Mesendoderm (in vitro differentiated cells): ENCODE results near the gene PXMP4.

Source experiments
- DNase-seq: peaks from one replicate; pipeline ENCODE4 v3.0.0; 2013
- H2AK5ac ChIP-seq: 2 replicates; pipeline ENCODE4 v1.6.1; 2013; ENCODE audit warnings: low read length, inconsistent platforms
- H2BK120ac ChIP-seq: 2 replicates; pipeline ENCODE4 v1.6.1; 2013; ENCODE audit warnings: low read depth, mild to moderate bottlenecking, low read length, moderate library complexity, mixed read lengths
- H2BK15ac ChIP-seq: replicated peaks from 2 replicates; pipeline ENCODE4 v1.6.1; 2013; ENCODE audit warnings: low read depth, mild to moderate bottlenecking, moderate library complexity
- H2BK5ac ChIP-seq: 2 replicates; pipeline ENCODE4 v1.6.1; 2013; ENCODE audit warnings: low read length, inconsistent platforms
- H3K18ac ChIP-seq: 2 replicates; pipeline ENCODE4 v1.6.1; 2013; ENCODE audit warnings: mild to moderate bottlenecking, low read length, mixed read lengths
- H3K23ac ChIP-seq: one replicate; pipeline ENCODE4 v1.6.1; 2013; ENCODE audit warnings: low read length
- H3K27ac ChIP-seq: 2 replicates; pipeline ENCODE4 v1.5.1; 2013; ENCODE audit warnings: low read depth, mild to moderate bottlenecking, inconsistent platforms, low read length, moderate library complexity
- H3K27me3 ChIP-seq: 2 replicates; pipeline ENCODE4 v1.6.1; 2013; ENCODE audit warnings: low read length, control low read depth, mild to moderate bottlenecking, inconsistent platforms; ENCODE audit not compliant: insufficient read depth, poor library complexity
- H3K36me3 ChIP-seq: 2 replicates; pipeline ENCODE4 v1.6.1; 2013; ENCODE audit warnings: low read length, inconsistent platforms; ENCODE audit not compliant: control insufficient read depth, insufficient read depth
- H3K4ac ChIP-seq: one replicate; pipeline ENCODE4 v1.6.1; 2013; ENCODE audit warnings: low read depth, mild to moderate bottlenecking, low read length, moderate library complexity
- H3K4me1 ChIP-seq: 2 replicates; pipeline ENCODE4 v1.6.1; 2013; ENCODE audit warnings: low read depth, low read length, inconsistent platforms; ENCODE audit not compliant: control insufficient read depth
- H3K4me2 ChIP-seq: 2 replicates; pipeline ENCODE4 v1.6.1; 2013; ENCODE audit warnings: low read length
- H3K4me3 ChIP-seq: 2 replicates; pipeline ENCODE4 v1.5.1; 2013; ENCODE audit warnings: mild to moderate bottlenecking, low read length
- H3K56ac ChIP-seq: one replicate; pipeline ENCODE4 v1.6.1; 2013; ENCODE audit warnings: low read length
- H3K79me1 ChIP-seq: 2 replicates; pipeline ENCODE4 v1.6.1; 2013; ENCODE audit warnings: low read length, inconsistent platforms
- H3K79me2 ChIP-seq: 2 replicates; pipeline ENCODE4 v1.6.1; 2013; ENCODE audit warnings: mild to moderate bottlenecking, low read length; ENCODE audit not compliant: control insufficient read depth, insufficient read depth
- H3K9ac ChIP-seq: 2 replicates; pipeline ENCODE4 v1.6.1; 2013; ENCODE audit warnings: low read length, inconsistent platforms
- H4K5ac ChIP-seq: one replicate; pipeline ENCODE4 v1.6.1; 2013; ENCODE audit warnings: low read length
- H4K8ac ChIP-seq: one replicate; pipeline ENCODE4 v1.6.1; 2013; ENCODE audit warnings: low read depth, mild to moderate bottlenecking, control low read depth, low read length, moderate library complexity
- WGBS: extraction: QIAGEN DNeasy Blood & Tissue Kit; methylation state at CpG from one replicate; pipeline ENCODE4 v1.1.7; 2013; ENCODE audit warnings: low lambda C conversion rate, missing lambda C conversion rate; ENCODE audit not compliant: insufficient coverage; ENCODE audit errors: extremely low coverage; 5-methylcytosine and 5-hydroxymethylcytosine counted together

The PXMP4 gene

DNA sequence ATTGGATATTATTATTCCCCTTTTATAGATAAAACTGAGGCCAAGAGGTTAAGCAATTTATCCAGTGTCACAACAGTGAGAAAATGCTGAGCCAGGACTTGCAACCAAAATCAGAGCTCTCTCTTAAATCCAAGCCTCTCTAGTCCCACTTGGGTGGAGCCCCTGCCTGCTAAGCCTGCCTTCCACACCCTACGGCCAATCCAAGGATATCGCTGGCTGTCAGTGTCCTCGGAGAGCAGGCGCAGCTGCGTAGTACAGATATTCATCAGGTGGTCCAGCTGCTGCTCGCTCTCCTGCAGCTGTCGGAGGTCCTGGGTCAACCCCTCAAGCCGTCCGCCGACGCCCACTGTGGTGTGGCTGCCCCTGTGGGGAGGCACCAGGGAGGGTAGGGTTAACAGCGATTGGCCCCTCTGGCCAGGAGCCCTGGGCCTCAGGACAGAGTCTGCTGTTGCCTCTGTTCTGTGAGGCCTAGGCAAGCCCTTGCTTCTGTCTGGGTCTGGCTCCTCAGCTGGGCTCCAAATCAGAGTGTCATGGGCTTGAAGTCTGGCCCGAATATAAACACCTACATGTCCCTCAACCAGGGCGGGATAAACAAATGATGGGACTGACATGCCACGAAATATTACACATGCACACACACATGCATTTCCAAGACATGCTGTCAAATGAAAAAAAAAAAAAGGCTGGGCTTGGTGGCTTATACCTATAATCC is 42.0 kb downstream of the PXMP4 start:
- peaks cover 4% of the 10 kb centered on the region for H3K36me3 ChIP-seq
- no peak overlapping the region for H3K23ac ChIP-seq
- peaks cover 19% of the 10 kb centered on the region for H3K79me1 ChIP-seq
- no CpG with 5 or more reads among the region's 15 CpGs for WGBS
- no peak overlapping the region for H3K27ac ChIP-seq
- no peak overlapping the region for H3K4me2 ChIP-seq
- no peak overlapping the region for H2BK15ac ChIP-seq
- no peak overlapping the region for H4K5ac ChIP-seq
- H3K4ac ChIP-seq: no peak overlapping the region
- DNase-seq: no peak
- H2BK120ac ChIP-seq: no peak overlapping the region
- H3K4me3 ChIP-seq: no peak overlapping the region
- H3K9ac ChIP-seq: no peak overlapping the region
- H2BK5ac ChIP-seq: no peak overlapping the region
- no peak overlapping the region for H3K18ac ChIP-seq
- H3K79me2 ChIP-seq: peaks cover 13% of the 10 kb centered on the region
- H3K27me3 ChIP-seq: no peaks in the 10 kb centered on the region
- peaks cover 6% of the 10 kb centered on the region for H3K4me1 ChIP-seq
- H2AK5ac ChIP-seq: no peak overlapping the region
- H3K56ac ChIP-seq: no peak overlapping the region
- H4K8ac ChIP-seq: no peak overlapping the region

DNA sequence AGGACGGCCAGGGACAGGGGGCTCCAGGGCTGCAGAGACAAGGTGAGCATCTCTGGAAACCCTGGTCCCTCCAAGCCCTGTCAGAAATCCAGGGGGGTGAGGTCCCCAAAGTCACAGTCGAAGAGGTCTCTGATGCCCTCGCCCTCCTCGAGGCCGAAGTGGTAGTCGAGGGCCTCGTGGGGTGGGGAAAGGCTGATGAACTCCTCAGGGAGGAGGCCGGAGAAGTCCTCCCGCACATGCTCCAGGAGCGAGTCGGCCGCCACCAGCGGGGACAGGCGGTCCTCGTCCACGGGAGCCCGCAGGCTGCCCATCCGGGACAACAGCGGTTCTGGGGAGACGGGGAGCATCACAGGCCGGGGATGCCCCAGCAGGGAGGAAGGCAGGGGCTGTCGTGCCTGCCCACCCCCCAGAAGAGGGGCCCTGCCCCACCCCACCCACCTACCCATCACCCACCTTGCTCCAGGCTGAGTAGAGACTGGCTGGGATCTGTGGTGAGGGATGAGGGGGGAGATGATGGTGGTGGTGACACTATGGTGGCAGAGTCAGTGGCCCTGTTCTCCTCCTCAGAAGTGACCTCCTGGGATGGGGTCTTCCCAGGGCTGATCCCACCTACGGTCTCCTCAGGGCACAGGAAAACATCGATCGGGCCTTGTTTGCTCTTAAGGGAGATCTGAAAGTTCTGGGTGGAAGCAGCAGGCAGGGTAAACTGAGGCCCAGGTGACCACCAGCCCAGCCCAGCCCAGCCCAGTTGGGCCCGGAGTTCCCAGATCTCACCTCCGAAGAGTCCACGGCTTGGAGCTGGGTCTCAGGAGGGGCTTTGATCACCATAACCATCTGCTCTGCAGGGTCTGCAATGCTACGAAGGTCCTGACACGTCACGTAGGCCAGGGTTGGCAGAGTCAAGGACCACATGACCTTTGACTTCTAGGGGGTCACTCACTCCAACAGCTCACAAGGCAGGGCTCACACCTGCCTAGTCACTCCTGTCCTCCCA is 43.2 kb downstream of the PXMP4 start:
- no peak for DNase-seq
- Histone ChIP-seq H3K79me1 (peaks cover 14% of the 10 kb centered on the region), H3K27me3 (no peaks in the 10 kb centered on the region), H3K23ac (no peak overlapping the region), H3K4me1 (peaks cover 10% of the 10 kb centered on the region), H2BK120ac (no peak overlapping the region), H4K8ac (no peak overlapping the region), H3K4me3 (no peak overlapping the region), H3K36me3 (peaks cover 4% of the 10 kb centered on the region), H2BK15ac (no peak overlapping the region), H3K9ac (no peak overlapping the region), H3K27ac (no peak overlapping the region), H2BK5ac (no peak overlapping the region), H3K79me2 (peaks cover 8% of the 10 kb centered on the region), H3K4ac (no peak overlapping the region), H3K18ac (no peak overlapping the region), H2AK5ac (no peak overlapping the region), H3K4me2 (no peak overlapping the region), H3K56ac (no peak overlapping the region), H4K5ac (no peak overlapping the region)
- WGBS: no CpG with 5 or more reads among the region's 31 CpGs

DNA sequence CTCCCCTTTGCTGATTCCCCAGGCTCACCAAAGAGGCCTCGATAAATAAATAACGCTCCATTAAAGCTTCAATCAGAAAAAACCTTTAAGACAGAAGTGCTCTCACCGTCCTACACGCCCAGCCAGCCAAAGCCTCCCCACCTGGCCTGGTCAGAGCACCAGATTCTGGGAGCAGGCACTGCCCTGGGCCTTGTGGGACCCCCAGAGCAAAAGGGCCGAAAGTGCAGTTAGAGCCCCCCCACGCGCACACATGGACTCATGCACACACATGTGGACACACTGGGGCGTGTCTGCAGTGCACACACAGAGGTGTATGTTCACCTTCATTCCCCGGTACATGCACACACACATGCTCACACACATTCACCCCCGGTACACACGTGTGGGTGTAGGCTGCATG is 44.0 kb downstream of the PXMP4 start:
- no peak overlapping the region for H3K27ac ChIP-seq
- no peak overlapping the region for H3K4me2 ChIP-seq
- H3K56ac ChIP-seq: no peak overlapping the region
- no peak overlapping the region for H3K23ac ChIP-seq
- no peak overlapping the region for H4K8ac ChIP-seq
- H3K36me3 ChIP-seq: peaks cover 4% of the 10 kb centered on the region
- peaks cover 10% of the 10 kb centered on the region for H3K4me1 ChIP-seq
- H2AK5ac ChIP-seq: no peak overlapping the region
- WGBS: no CpG with 5 or more reads among the region's 11 CpGs
- no peak overlapping the region for H3K4me3 ChIP-seq
- H2BK15ac ChIP-seq: no peak overlapping the region
- H3K27me3 ChIP-seq: no peaks in the 10 kb centered on the region
- H3K4ac ChIP-seq: no peak overlapping the region
- peaks cover 3% of the 10 kb centered on the region for H3K79me2 ChIP-seq
- H4K5ac ChIP-seq: no peak overlapping the region
- H2BK120ac ChIP-seq: no peak overlapping the region
- peaks cover 12% of the 10 kb centered on the region for H3K79me1 ChIP-seq
- no peak for DNase-seq
- no peak overlapping the region for H2BK5ac ChIP-seq
- H3K9ac ChIP-seq: no peak overlapping the region
- H3K18ac ChIP-seq: no peak overlapping the region

DNA sequence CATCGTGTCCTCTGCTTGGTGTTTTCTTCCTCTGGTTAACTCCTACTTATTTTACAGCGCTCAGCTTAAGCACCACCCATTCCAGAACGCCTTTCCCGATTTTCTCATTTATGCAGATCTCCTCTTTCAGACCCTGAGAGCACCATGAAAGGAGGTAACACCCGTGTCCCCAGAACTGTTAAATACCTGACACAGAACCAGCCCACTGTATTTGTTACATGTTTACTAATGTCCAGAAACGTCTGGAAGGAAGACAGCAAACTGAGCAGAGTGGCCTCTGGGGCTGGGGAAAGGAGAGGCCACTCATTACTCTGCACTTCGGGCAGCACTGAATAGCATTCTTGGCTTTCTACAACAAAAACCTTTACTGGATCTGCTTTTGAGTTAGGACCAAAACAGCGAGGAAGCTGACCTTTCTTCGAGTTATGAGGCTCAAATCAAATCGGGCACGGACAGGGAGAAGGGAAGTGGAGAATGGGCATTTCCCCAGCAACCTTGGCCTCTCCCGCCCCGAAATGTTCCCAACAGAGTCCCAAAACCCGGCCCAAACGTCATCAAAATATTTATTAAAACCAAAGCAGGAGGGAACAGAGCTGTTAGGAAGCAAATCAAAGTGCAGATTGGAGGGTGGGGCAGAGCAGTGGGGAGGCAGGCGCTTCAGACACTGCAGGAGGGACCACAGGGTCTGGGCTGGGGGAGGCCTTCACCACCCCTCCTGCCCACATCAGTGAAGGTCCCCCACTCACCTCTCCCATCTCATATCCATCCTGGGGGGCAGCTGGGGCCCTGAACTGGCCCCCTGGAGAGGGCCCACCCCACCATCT is 44.8 kb downstream of the PXMP4 start:
- Histone ChIP-seq H3K27me3 (no peaks in the 10 kb centered on the region), H3K9ac (peak overlapping the region; percentile 78), H3K18ac (no peak overlapping the region), H3K4me3 (no peak overlapping the region), H3K79me2 (peaks cover 2% of the 10 kb centered on the region), H2BK15ac (no peak overlapping the region), H2BK5ac (no peak overlapping the region), H4K8ac (no peak overlapping the region), H2AK5ac (no peak overlapping the region), H2BK120ac (no peak overlapping the region), H3K36me3 (peaks cover 4% of the 10 kb centered on the region), H4K5ac (no peak overlapping the region), H3K23ac (no peak overlapping the region), H3K4me1 (peaks cover 10% of the 10 kb centered on the region), H3K79me1 (peaks cover 8% of the 10 kb centered on the region), H3K4ac (no peak overlapping the region), H3K4me2 (peak overlapping the region; percentile 61), H3K56ac (peak overlapping the region; percentile 64), H3K27ac (peak overlapping the region; percentile 6)
- DNase-seq: no peak
- no CpG with 5 or more reads among the region's 16 CpGs for WGBS

DNA sequence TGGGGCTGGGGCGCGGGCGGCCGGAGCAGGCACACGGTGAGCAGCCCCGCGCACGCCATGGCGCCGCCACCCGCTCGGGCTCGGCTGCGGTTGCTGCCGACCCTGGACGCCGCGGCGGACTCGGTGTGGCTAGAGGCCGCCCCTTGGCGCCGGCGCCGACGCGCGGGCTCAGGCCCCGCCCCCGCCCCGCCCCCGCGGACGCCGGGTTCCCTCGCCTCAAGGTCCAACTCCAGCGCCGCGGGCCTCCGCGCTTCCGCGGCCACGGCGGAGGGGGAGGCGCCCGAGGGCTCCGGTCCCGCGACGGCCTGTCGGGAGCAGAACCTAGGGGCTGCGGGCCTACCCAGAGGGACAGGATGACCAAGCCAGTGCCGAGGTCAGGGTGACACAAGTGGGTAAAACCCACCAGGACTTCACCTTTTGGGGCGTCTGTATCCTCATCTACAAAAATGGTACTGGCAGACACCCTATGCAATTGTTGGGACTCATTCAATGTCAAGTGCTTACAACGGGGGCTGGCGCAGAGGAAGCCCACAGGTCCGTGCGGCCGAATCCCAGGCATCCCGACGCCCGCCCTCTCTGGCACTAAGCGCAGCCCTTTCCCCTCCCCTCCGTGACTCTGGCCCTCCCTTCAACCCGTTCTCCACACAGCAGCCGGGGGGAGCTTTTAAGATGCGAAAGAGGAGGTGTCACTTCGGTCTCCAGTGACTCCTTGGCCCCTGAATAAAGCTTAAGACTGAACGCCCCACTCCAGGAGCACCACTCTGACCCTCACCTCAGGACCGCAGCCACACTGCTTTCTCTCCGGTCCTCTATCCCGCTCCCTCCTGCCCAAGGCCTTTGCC is 45.6 kb downstream of the PXMP4 start, which contains the start of gene NECAB3:
Gene NECAB3, minus strand, starts transcription at position 135 of the 842 bp plus-strand sequence. Its CDS starts 76 bp downstream, at position 59.
- no peak within 1 kb of the TSS for H2BK120ac ChIP-seq
- H3K9ac ChIP-seq: peak within 1 kb of the TSS; percentile 93
- peak within 1 kb of the TSS; percentile 45 for H2BK5ac ChIP-seq
- H4K8ac ChIP-seq: no peak within 1 kb of the TSS
- peak within 1 kb of the TSS; percentile 57 for H3K23ac ChIP-seq
- H2BK15ac ChIP-seq: no peak within 1 kb of the TSS
- peak within 1 kb of the TSS; percentile 80 for H3K4me3 ChIP-seq
- no peaks in the 10 kb centered on the region for H3K27me3 ChIP-seq
- DNase-seq: peak; percentile 78
- peaks cover 6% of the 10 kb centered on the region for H3K36me3 ChIP-seq
- H3K79me2 ChIP-seq: peaks cover 2% of the 10 kb centered on the region
- peak within 1 kb of the TSS; percentile 33 for H3K27ac ChIP-seq
- peak within 1 kb of the TSS; percentile 87 for H3K4me2 ChIP-seq
- peaks cover 8% of the 10 kb centered on the region for H3K79me1 ChIP-seq
- peak within 1 kb of the TSS; percentile 60 for H3K18ac ChIP-seq
- WGBS: no CpG with 5 or more reads among the region's 73 CpGs
- no peak within 1 kb of the TSS for H4K5ac ChIP-seq
- H3K56ac ChIP-seq: peak within 1 kb of the TSS; percentile 94
- H3K4me1 ChIP-seq: peaks cover 10% of the 10 kb centered on the region
- H3K4ac ChIP-seq: peak within 1 kb of the TSS; percentile 74
- H2AK5ac ChIP-seq: peak within 1 kb of the TSS; percentile 90
